H9 (cell line): ENCODE measurements around the gene TFF2. TPM values are rescaled to one million over a fixed set of nuclear protein-coding genes. Genes with fewer than 3 reads are reported as not detected.

ENCODE experiments used
- DNase-seq: peaks from one replicate; pipeline ENCODE4 v3.0.0-alpha.2; 2017
- H2AFZ ChIP-seq: one replicate; pipeline ENCODE4 v1.6.1; 2013; ENCODE audit warnings: mild to moderate bottlenecking, low read length, control low read depth, moderate library complexity
- H2AK5ac ChIP-seq: 2 replicates; pipeline ENCODE4 v1.6.1; 2013; ENCODE audit warnings: low read length, control low read depth, mixed read lengths; ENCODE audit not compliant: insufficient read length
- H2BK120ac ChIP-seq: one replicate; pipeline ENCODE4 v1.6.1; 2013; ENCODE audit warnings: low read depth, mild to moderate bottlenecking, low read length, control low read depth, inconsistent platforms; ENCODE audit not compliant: poor library complexity, severe bottlenecking
- H2BK12ac ChIP-seq: 2 replicates; pipeline ENCODE4 v1.6.1; 2013; ENCODE audit warnings: low read length, control low read depth, mixed read lengths, low read depth; ENCODE audit not compliant: insufficient read length
- H2BK15ac ChIP-seq: 2 replicates; pipeline ENCODE4 v1.6.1; 2013; ENCODE audit warnings: low read depth, low read length, control low read depth
- H2BK20ac ChIP-seq: one replicate; pipeline ENCODE4 v1.6.1; 2013; ENCODE audit warnings: low read depth, mild to moderate bottlenecking, low read length, control low read depth, inconsistent platforms; ENCODE audit not compliant: poor library complexity, severe bottlenecking
- H2BK5ac ChIP-seq: 2 replicates; pipeline ENCODE4 v1.6.1; 2013; ENCODE audit warnings: low read length, control low read depth, mixed read lengths; ENCODE audit not compliant: insufficient read length
- H3K14ac ChIP-seq: 2 replicates; pipeline ENCODE4 v1.6.1; 2013; ENCODE audit warnings: low read length, control low read depth; ENCODE audit not compliant: insufficient read depth
- H3K18ac ChIP-seq: 2 replicates; pipeline ENCODE4 v1.6.1; 2013; ENCODE audit warnings: low read depth, mild to moderate bottlenecking, mixed read lengths, low read length, control low read depth; ENCODE audit not compliant: insufficient read length
- H3K23ac ChIP-seq: 2 replicates; pipeline ENCODE4 v1.6.1; 2013; ENCODE audit warnings: low read length, control low read depth, mixed read lengths, low read depth; ENCODE audit not compliant: insufficient read length
- H3K23me2 ChIP-seq: 2 replicates; pipeline ENCODE4 v1.6.1; 2013; ENCODE audit warnings: low read depth, mild to moderate bottlenecking, mixed read lengths, low read length, control low read depth; ENCODE audit not compliant: insufficient read length, poor library complexity, severe bottlenecking
- H3K27ac ChIP-seq: 2 replicates; pipeline ENCODE4 v1.5.1; 2013; ENCODE audit warnings: low read length, control low read depth, mixed read lengths, low read depth; ENCODE audit not compliant: insufficient read length
- H3K27me3 ChIP-seq: 2 replicates; pipeline ENCODE4 v1.6.1; 2013; ENCODE audit warnings: low read length, control low read depth, inconsistent platforms; ENCODE audit not compliant: insufficient read depth
- H3K4ac ChIP-seq: 2 replicates; pipeline ENCODE4 v1.6.1; 2013; ENCODE audit warnings: low read depth, mild to moderate bottlenecking, control low read depth, inconsistent platforms, low read length, moderate library complexity
- H3K4me1 ChIP-seq: 2 replicates; pipeline ENCODE4 v1.6.1; 2013; ENCODE audit warnings: low read length, control low read depth, inconsistent platforms; ENCODE audit not compliant: insufficient read depth
- H3K4me2 ChIP-seq: 2 replicates; pipeline ENCODE4 v1.6.1; 2013; ENCODE audit warnings: low read length, control low read depth, mixed read lengths; ENCODE audit not compliant: insufficient read length, insufficient read depth
- H3K56ac ChIP-seq: 2 replicates; pipeline ENCODE4 v1.6.1; 2013; ENCODE audit warnings: low read depth, mild to moderate bottlenecking, mixed read lengths, low read length, control low read depth; ENCODE audit not compliant: insufficient read length
- H3K79me1 ChIP-seq: 2 replicates; pipeline ENCODE4 v1.6.1; 2013; ENCODE audit warnings: low read depth, mild to moderate bottlenecking, moderate library complexity, low read length, control low read depth, inconsistent platforms; ENCODE audit not compliant: insufficient read depth, poor library complexity, severe bottlenecking
- H3K79me2 ChIP-seq: 2 replicates; pipeline ENCODE4 v1.6.1; 2013; ENCODE audit warnings: low read length, control low read depth, inconsistent platforms; ENCODE audit not compliant: insufficient read depth
- H3K9ac ChIP-seq: 2 replicates; pipeline ENCODE4 v1.6.1; 2013; ENCODE audit warnings: low read length, control low read depth, mixed read lengths; ENCODE audit not compliant: insufficient read length; ENCODE audit errors: extremely low read depth
- H3K9me3 ChIP-seq: one replicate; pipeline ENCODE4 v1.6.1; 2013; ENCODE audit warnings: low read depth, low read length, inconsistent platforms; ENCODE audit not compliant: control insufficient read depth
- H3T11ph ChIP-seq: one replicate; pipeline ENCODE4 v1.6.1; 2013; ENCODE audit warnings: mild to moderate bottlenecking, low read length, control low read depth, inconsistent platforms
- H4K20me1 ChIP-seq: one replicate; pipeline ENCODE4 v1.6.1; 2013; ENCODE audit not compliant: control insufficient read depth, insufficient read length, insufficient read depth
- H4K5ac ChIP-seq: 2 replicates; pipeline ENCODE4 v1.6.1; 2013; ENCODE audit warnings: low read depth, mild to moderate bottlenecking, mixed read lengths, low read length, control low read depth; ENCODE audit not compliant: insufficient read length
- H4K8ac ChIP-seq: replicated peaks from 2 replicates; pipeline ENCODE4 v1.6.1; 2013; ENCODE audit warnings: low read length, control low read depth, mixed read lengths, low read depth; ENCODE audit not compliant: insufficient read length
- H4K91ac ChIP-seq: 2 replicates; pipeline ENCODE4 v1.6.1; 2013; ENCODE audit warnings: low read depth, mild to moderate bottlenecking, moderate library complexity, mixed read lengths, low read length, control low read depth; ENCODE audit not compliant: insufficient read length
- H3K27ac Mint-ChIP-seq, 3 experiments: 2 replicates in 2 of 3; 3 replicates in 1 of 3; pipeline ENCODE4 v1.8.0; 2020 to 2021; ENCODE audit warnings: mixed read lengths in 3 of 3, mild to moderate bottlenecking in 1 of 3, moderate library complexity in 1 of 3
- H3K27me3 Mint-ChIP-seq: 2 replicates; pipeline ENCODE4 v1.8.0; 2021; ENCODE audit warnings: low read depth, mild to moderate bottlenecking, moderate library complexity, mixed read lengths
- H3K36me3 Mint-ChIP-seq, 3 experiments: 2 replicates in 2 of 3; 3 replicates in 1 of 3; pipeline ENCODE4 v1.8.0; 2020 to 2021; ENCODE audit warnings: low read depth in 3 of 3, mixed read lengths in 3 of 3; ENCODE audit not compliant: insufficient read depth in 1 of 3
- H3K4me1 Mint-ChIP-seq, 2 experiments: 2 replicates each; pipeline ENCODE4 v1.8.0; 2020; ENCODE audit warnings: mixed read lengths in 2 of 2
- H3K4me3 Mint-ChIP-seq, 2 experiments: 2 replicates in 1 of 2; 3 replicates in 1 of 2; pipeline ENCODE4 v1.8.0; 2020 to 2021; ENCODE audit warnings: mild to moderate bottlenecking in 2 of 2, mixed read lengths in 2 of 2, moderate library complexity in 1 of 2
- H3K9me3 Mint-ChIP-seq, 2 experiments: 2 replicates in 1 of 2; 3 replicates in 1 of 2; pipeline ENCODE4 v1.8.0; 2020; ENCODE audit warnings: mild to moderate bottlenecking in 2 of 2, mixed read lengths in 2 of 2, moderate library complexity in 1 of 2
- WGBS: extraction: QIAGEN DNeasy Blood & Tissue Kit; methylation state at CpG from one replicate; pipeline ENCODE4 v1.1.7; 2013; ENCODE audit warnings: missing lambda C conversion rate, low lambda C conversion rate, mixed read lengths; ENCODE audit not compliant: insufficient read length; ENCODE audit errors: extremely low coverage; 5-methylcytosine and 5-hydroxymethylcytosine counted together
- total RNA-seq: library from RNA; stranded (reverse); gene quantifications from 2 replicates; pipeline ENCODE4 v1.2.1, GENCODE V29; 2021
- TF ChIP-seq, protein P1 (sequence below): fragments of 200-600 bp; sonication (generic); conservative IDR thresholded peaks from 3 replicates; pipeline ENCODE4 v1.8.0; 2021; ENCODE audit warnings: antibody characterized with exemption, mild to moderate bottlenecking

The TFF2 gene
- total RNA-seq, 1 experiment from 2014 or later, result not detected

GRCh38 chr21:42370894-42371654, 20.3 kb upstream of the TFF2 start:
- no peak overlapping the region for H2AFZ ChIP-seq
- no peaks in the 10 kb centered on the region for H3K27me3 ChIP-seq
- no peak overlapping the region for H3K9ac ChIP-seq
- H3K18ac ChIP-seq, result no peak overlapping the region
- Mint-ChIP-seq H3K27me3 (peaks cover 24% of the 10 kb centered on the region), H3K4me3 (no peak overlapping the region), H3K4me1 (peaks cover 8 to 11% of the 10 kb centered on the region in 2 experiments), H3K9me3 (no peaks in the 10 kb centered on the region; a peak in 1 of 5 replicates), H3K27ac (peak overlapping the region in 2 of 3 experiments; percentile 9 to 23; a peak in 2 of 7 replicates), H3K36me3 (no peaks in the 10 kb centered on the region)
- no peak overlapping the region for H3T11ph ChIP-seq
- no peak overlapping the region for H4K5ac ChIP-seq
- H3K56ac ChIP-seq, result no peak overlapping the region
- WGBS, result no CpG with 5 or more reads among the region's 18 CpGs
- no peak overlapping the region for H2BK12ac ChIP-seq
- TF ChIP-seq, protein P1, sequence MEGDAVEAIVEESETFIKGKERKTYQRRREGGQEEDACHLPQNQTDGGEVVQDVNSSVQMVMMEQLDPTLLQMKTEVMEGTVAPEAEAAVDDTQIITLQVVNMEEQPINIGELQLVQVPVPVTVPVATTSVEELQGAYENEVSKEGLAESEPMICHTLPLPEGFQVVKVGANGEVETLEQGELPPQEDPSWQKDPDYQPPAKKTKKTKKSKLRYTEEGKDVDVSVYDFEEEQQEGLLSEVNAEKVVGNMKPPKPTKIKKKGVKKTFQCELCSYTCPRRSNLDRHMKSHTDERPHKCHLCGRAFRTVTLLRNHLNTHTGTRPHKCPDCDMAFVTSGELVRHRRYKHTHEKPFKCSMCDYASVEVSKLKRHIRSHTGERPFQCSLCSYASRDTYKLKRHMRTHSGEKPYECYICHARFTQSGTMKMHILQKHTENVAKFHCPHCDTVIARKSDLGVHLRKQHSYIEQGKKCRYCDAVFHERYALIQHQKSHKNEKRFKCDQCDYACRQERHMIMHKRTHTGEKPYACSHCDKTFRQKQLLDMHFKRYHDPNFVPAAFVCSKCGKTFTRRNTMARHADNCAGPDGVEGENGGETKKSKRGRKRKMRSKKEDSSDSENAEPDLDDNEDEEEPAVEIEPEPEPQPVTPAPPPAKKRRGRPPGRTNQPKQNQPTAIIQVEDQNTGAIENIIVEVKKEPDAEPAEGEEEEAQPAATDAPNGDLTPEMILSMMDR, result no peak
- no peak for DNase-seq
- H4K20me1 ChIP-seq, result no peaks in the 10 kb centered on the region
- no peaks in the 10 kb centered on the region for H3K4me1 ChIP-seq
- no peak overlapping the region for H4K8ac ChIP-seq
- H2BK15ac ChIP-seq, result no peak overlapping the region
- no peaks in the 10 kb centered on the region for H3K79me2 ChIP-seq
- H3K4me2 ChIP-seq, result no peak overlapping the region
- H3K27ac ChIP-seq, result no peak overlapping the region
- H3K4ac ChIP-seq, result no peak overlapping the region
- H2BK20ac ChIP-seq, result no peak overlapping the region
- no peak overlapping the region for H3K14ac ChIP-seq
- H3K79me1 ChIP-seq, result no peaks in the 10 kb centered on the region
- H2AK5ac ChIP-seq, result no peak overlapping the region
- H3K23ac ChIP-seq, result no peak overlapping the region
- H2BK5ac ChIP-seq, result no peak overlapping the region
- no peaks in the 10 kb centered on the region for H3K9me3 ChIP-seq
- H3K23me2 ChIP-seq, result no peaks in the 10 kb centered on the region
- no peak overlapping the region for H2BK120ac ChIP-seq
- H4K91ac ChIP-seq, result no peak overlapping the region
